GM18520 (cell line): Measurements from ENCODE around the gene TMEM204.

Source experiments
- ATAC-seq: cut with Tn5 transposase; IDR thresholded peaks from one replicate; pipeline ENCODE4 v1.9.1; 2021; ENCODE audit not compliant: unreplicated experiment

TMEM204 gene

GRCh38 chr16:1499756-1500464, 33.6 kb upstream of the TMEM204 start:
- no peak for ATAC-seq

GRCh38 chr16:1500465-1501150, 32.9 kb upstream of the TMEM204 start:
- ATAC-seq: no peak

GRCh38 chr16:1501630-1502029, 31.8 kb upstream of the TMEM204 start:
- ATAC-seq: no peak

GRCh38 chr16:1502092-1503004, 31.1 kb upstream of the TMEM204 start:
- ATAC-seq: no peak

GRCh38 chr16:1503110-1503955, 30.1 kb upstream of the TMEM204 start:
- ATAC-seq: no peak

- no peak for ATAC-seq
These were observed 28.2 kb upstream of the TMEM204 start for GRCh38 chr16:1505073-1505844.

GRCh38 chr16:1505912-1506311, 27.6 kb upstream of the TMEM204 start:
- ATAC-seq: no peak

- no peak for ATAC-seq
These were observed 26.8 kb upstream of the TMEM204 start for GRCh38 chr16:1506494-1507213.

GRCh38 chr16:1508494-1509187, 24.8 kb upstream of the TMEM204 start:
- ATAC-seq: no peak

GRCh38 chr16:1509307-1510221, 23.9 kb upstream of the TMEM204 start:
- ATAC-seq: no peak

- no peak for ATAC-seq
These were observed 23.2 kb upstream of the TMEM204 start for GRCh38 chr16:1510272-1510671.

GRCh38 chr16:1510941-1511351, 22.5 kb upstream of the TMEM204 start:
- no peak for ATAC-seq

GRCh38 chr16:1511662-1512569, 21.6 kb upstream of the TMEM204 start:
- no peak for ATAC-seq

- ATAC-seq: no peak
These were observed 20.7 kb upstream of the TMEM204 start for GRCh38 chr16:1512774-1513173.

GRCh38 chr16:1514507-1514906, 19.0 kb upstream of the TMEM204 start:
- ATAC-seq: no peak

- no peak for ATAC-seq
These were observed 14.8 kb upstream of the TMEM204 start for GRCh38 chr16:1518626-1519135.
